HG02885 (cell line): Measurements from ENCODE around the gene AKAP9.
"Not testable (repeated sequence)": the region's sequence is repeated elsewhere in the genome, so short reads cannot be mapped to it uniquely, and the experiment has no call there.

ENCODE experiments used
- ATAC-seq: cut with Tn5 transposase; IDR thresholded peaks from one replicate; pipeline ENCODE4 v1.9.1; 2021; ENCODE audit warnings: mild to moderate bottlenecking; ENCODE audit not compliant: unreplicated experiment, poor library complexity

AKAP9 gene

GRCh38 chr7:92053312-92053711, 112.7 kb downstream of the AKAP9 start:
- ATAC-seq: no peak

- ATAC-seq: no peak
Observed at GRCh38 chr7:92056286-92056685, 115.6 kb downstream of the AKAP9 start.

- no peak for ATAC-seq
Observed at GRCh38 chr7:92057375-92057774, 116.7 kb downstream of the AKAP9 start.

GRCh38 chr7:92058040-92058439, 117.4 kb downstream of the AKAP9 start:
- peak; percentile 44 for ATAC-seq

GRCh38 chr7:92058899-92059298, 118.2 kb downstream of the AKAP9 start:
- no peak for ATAC-seq

GRCh38 chr7:92061154-92061553, 120.5 kb downstream of the AKAP9 start:
- no peak for ATAC-seq

- ATAC-seq: no peak
Observed at GRCh38 chr7:92064438-92065029, 123.9 kb downstream of the AKAP9 start.

GRCh38 chr7:92071032-92071431, 130.4 kb downstream of the AKAP9 start:
- no peak for ATAC-seq

- no peak for ATAC-seq
Observed at GRCh38 chr7:92072121-92072520, 131.5 kb downstream of the AKAP9 start.

- ATAC-seq: no peak
Observed at GRCh38 chr7:92072708-92073107, 132.0 kb downstream of the AKAP9 start.

- ATAC-seq: peak; percentile 94
Observed at GRCh38 chr7:92075455-92076158, 134.9 kb downstream of the AKAP9 start.

- ATAC-seq: no peak
Observed at GRCh38 chr7:92076509-92076908, 135.8 kb downstream of the AKAP9 start.

- not testable (repeated sequence) for ATAC-seq
Observed at GRCh38 chr7:92083922-92084321, 143.3 kb downstream of the AKAP9 start.

- ATAC-seq: no peak
Observed at GRCh38 chr7:92088266-92088665, 147.6 kb downstream of the AKAP9 start.

GRCh38 chr7:92092210-92092609, 151.5 kb downstream of the AKAP9 start:
- no peak for ATAC-seq

- ATAC-seq: no peak
Observed at GRCh38 chr7:92095380-92095779, 154.7 kb downstream of the AKAP9 start.

- no peak for ATAC-seq
Observed at GRCh38 chr7:92100534-92100933, 159.9 kb downstream of the AKAP9 start.

- ATAC-seq: not testable (repeated sequence)
Observed at GRCh38 chr7:92102862-92103261, 162.2 kb downstream of the AKAP9 start.

- no peak for ATAC-seq
Observed at GRCh38 chr7:92108821-92109220, 168.2 kb downstream of the AKAP9 start.

GRCh38 chr7:92110857-92111256, 170.2 kb downstream of the AKAP9 start:
- no peak for ATAC-seq

GRCh38 chr7:92115821-92116220, 175.2 kb downstream of the AKAP9 start:
- ATAC-seq: no peak

GRCh38 chr7:92116949-92117348, 176.3 kb downstream of the AKAP9 start:
- no peak for ATAC-seq
